ENCODE data around the gene UXT.
"Not testable (repeated sequence)": the region's sequence is repeated elsewhere in the genome, so short reads cannot be mapped to it uniquely, and the experiment has no call there.

The UXT gene

GRCh38 chrX:47658684-47659420 lies at the start of gene UXT:
UXT (minus strand) TSS chrX:47659180; CDS start chrX:47658927, 253 bp downstream.
- DNase-seq, result peak; percentile 88

DNA sequence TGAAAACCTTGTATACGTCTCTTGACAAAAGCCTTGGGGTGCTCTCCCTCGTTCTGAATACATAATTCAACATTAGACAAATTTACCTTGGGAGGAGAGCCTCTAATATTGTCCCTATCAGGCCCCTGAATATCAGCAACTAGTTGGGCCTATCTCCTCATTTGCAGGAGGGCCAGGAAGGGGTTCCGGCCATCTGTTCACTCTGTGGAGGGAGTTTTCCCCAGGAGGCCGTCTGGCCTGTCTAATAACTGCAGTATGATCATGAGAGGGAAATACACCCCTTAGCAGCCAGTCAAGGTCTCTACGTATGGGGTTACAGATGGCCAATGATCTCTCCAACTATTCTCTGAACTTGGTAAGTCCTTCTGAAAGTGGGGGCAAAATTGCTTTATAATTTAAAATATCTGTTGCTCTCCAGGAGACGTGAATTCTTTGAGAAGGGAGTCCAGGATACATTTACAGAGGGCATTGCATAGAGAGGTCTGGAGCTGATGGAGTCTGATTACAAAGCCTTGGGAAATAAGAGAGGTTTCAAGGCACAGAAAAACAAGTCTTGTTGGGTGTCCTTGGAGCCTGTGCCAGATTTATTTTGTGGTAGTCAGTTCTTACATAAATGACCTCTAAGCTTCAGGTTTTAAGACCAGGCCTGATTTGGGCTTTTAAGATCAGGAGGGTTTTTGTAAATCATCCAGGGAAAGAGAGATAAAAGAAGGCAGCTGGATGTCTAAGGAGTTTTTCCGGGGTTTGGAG lies 48.2 kb upstream of the UXT start:
- DNase-seq, result no peak

GRCh38 chrX:47706575-47706974 lies 47.6 kb upstream of the UXT start:
- no peak for DNase-seq

GRCh38 chrX:47704736-47705135 lies 45.8 kb upstream of the UXT start:
- DNase-seq, result no peak

DNA sequence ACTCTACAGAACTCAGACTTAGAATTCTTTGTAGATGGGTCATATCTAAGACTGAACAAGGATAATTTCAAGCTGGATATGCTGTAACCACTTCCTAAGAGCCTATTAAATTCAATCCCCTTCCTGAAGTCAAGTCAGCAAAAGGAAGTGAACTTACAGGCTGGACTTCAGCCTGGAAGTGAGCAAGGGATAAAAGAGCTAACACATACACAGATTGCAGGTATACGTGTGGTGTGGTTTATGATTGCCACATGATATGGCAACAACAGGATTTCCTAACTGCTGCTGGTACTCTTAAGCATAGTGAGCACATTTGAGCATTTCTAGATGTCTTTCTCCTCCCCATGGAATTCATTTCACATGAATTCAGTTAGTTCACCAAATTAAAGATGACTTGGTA lies 38.2 kb upstream of the UXT start:
- no peak for DNase-seq

- no peak for DNase-seq
These were observed 31.2 kb upstream of the UXT start for GRCh38 chrX:47690175-47690574.

DNA sequence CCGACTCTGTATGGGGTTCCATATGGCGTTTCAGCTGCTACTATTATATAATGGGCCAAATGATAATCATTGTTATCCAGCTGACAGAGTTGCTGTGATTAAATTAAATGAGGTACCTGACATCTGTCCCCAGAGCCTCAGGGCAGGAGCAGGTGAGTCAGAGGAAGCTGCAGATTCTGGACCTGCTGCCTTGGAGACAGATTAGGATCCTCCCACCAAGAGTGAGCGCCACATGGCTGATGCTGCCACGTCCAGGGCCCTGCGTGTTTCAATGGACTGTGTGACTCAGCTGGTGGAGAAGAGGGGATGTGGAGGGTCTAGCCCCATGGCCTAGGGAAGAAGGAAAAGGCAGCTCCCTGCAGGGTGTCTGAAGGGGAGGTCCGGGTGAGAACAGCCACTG lies 28.3 kb upstream of the UXT start:
- DNase-seq, result no peak

DNA sequence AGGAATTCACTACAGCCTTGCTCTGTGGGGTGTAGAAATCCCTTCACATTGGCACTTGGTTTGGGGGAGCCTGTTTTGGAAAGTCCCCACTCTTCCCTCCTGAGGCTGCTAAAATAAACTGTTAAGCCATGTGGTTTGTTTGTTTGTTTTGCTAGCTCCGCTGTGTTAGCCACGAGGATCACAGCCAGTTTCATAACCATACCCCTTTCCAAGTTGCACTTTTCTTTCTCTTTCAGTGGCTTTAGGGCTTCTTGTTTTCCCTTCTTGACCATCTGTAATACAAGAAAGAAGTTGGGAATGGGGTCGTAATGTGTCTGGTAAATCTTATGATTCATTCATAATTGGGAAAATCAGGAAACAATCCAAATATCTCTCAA lies 24.8 kb upstream of the UXT start:
- no peak for DNase-seq

DNA sequence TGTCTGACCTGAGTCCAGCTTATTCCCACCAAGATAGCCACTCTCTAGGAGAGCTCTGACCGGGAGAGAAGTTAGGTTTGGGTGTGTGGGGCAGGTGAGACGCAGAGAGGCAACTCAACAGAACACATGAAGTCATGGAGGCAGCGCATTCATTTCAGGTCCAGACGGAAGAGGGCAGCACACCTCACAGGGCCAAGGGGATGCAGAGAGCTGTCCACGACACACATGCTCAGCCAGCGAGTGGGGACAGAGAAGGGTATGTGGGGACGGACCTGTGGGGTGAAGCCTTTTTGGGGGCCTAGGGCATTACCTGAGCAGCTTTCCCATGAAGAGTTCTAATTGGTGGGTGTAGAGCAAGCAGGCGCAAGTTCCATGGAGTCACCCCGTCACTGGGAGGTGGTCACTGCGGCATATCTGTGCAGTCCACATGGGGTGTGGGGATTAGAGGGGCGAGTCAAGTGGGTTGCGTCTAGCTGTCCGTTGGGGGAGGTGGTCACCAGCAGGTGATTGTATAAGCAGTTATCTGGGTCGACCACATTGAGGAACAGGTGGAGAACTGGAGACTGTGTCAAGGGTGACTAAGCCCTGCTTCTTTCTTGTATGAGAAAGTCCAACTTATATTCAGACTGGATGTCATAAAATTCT lies 24.3 kb upstream of the UXT start:
- DNase-seq, result no peak

DNA sequence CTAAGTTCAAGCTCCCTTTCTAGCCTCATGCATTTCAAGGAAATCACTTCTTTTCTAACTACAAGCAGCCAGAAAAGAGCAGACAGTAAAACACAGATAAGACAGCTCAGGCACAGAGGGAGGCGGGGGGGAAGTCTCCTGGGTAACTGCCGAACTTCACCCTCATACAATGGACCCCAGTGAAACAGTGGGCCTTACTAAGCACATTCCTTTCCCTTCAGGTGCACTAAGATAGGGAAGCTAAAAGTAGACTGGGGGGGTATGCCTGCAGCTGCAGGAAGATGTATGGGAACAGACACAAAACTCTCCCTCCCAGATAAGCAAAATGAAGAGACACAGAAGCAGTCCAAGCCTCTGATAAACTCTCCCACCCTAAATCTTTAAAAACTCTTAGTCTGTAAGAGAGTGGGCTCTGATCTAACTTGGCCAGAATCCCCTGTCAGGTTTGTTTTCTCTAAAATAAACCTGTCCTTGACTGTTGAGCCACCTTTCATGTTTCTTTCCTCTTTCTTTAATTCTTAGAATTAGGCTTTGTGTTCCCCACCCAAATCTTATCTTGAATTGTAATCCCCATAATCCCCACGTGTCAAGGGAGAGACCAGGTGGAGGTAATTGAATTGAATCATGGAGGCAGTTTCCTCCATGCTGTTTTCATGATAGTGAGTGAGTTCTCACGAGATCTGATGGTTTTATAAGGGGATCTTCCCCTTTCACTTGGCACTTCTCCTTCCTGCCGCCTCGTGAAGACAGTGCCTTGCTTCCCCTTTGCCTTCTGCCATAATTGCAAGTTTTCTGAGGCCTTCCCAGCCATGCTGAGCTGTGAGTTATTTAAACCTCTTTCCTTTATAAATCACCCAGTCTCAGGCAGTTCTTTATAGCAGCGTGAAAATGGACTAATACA lies 17.2 kb upstream of the UXT start:
- DNase-seq, result not testable (repeated sequence)

GRCh38 chrX:47674776-47675175 lies 15.8 kb upstream of the UXT start:
- DNase-seq, result no peak

- not testable (repeated sequence) for DNase-seq
These were observed 6.8 kb upstream of the UXT start for GRCh38 chrX:47665797-47666196.

DNA sequence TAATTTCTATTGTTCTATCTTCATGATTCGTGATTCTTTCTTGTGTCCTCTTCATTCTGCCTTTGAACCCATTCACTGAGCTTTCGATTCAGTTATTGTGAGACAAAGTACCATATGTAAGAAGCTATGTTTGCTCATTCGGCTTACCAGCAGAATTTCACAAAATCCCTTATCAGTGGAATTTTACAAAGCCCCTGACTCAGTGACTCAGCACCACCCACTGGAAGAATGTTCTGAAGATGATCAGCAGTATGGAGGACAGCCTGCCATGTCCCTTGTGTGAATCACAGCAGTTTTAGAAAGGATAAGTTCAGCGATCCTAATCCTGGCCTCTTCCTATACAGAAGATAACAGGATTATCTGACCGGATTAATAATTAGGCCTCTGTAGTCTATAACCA lies 5.8 kb upstream of the UXT start:
- no peak for DNase-seq

DNA sequence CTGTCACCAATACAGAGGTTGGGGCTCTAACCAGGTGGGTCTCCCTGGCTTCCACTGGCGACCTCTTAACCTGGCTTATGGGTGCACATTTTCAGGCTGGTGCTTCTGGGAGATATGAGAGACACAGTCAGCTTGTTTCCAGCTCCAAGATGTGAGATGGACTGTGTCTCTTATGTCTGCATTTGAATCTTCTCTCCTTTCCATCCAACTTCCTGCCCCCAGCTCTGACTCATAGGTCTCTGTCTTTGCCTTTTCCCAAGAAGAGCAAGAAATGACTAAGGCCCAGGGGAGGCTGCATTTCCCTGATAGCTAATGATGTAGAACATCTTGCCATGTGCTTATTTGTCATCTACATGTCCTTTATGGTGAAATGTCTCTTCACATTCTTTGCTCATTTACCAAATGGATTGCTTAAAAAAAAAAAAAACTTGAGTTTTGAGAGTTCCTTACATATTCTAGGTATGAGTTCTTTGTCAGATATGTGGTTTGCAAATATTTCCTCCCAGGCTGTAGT lies 3.2 kb upstream of the UXT start:
- peak; percentile 31 for DNase-seq

GRCh38 chrX:47661539-47661938 lies 2.6 kb upstream of the UXT start:
- no peak for DNase-seq

GRCh38 chrX:47659421-47659726 lies 394 bp upstream of the UXT start:
- DNase-seq, result no peak

GRCh38 chrX:47658301-47658683 lies 688 bp downstream of the UXT start:
- DNase-seq, result no peak

GRCh38 chrX:47651043-47651905 lies 7.7 kb downstream of the UXT start:
- DNase-seq, result no peak

GRCh38 chrX:47650164-47651042 lies 8.6 kb downstream of the UXT start, which contains the start of gene ELK1:
ELK1 (minus strand) TSS chrX:47650563; CDS start chrX:47641441, 9,122 bp downstream.
- DNase-seq, result peak; percentile 92 to 95

DNA sequence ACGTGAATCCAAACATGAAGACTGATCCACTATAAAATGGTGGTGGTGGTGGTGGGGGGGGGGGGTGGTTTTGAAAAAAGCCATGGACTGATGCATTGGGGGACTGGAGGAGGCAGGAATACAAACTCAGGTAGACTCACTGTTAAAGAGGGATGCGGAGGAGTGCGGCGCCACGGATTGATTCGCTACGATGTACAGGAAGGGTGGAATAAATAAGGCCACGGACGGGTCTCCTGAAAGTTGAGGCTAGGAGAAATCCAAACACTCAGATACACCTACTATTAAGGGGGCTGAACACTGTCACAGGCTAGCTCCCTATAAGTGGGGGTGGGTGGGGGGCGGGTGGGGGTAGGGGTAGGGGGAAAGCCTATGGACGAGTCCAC lies 9.2 kb downstream of the UXT start:
- DNase-seq, result no peak

- DNase-seq, result no peak
These were observed 9.7 kb downstream of the UXT start for GRCh38 chrX:47649271-47649670.
